Stimulated activated memory B cell treated with anti-CD40 and anti-IgM and Interleukin-4, amounts not matched to agents 10 μg/mL and 1 μg/mL and 100 μg/mL, for 72 hours (primary cell): ENCODE measurements around the gene NCEH1.

Experiments
- ATAC-seq: fragments of 150-1000 bp; cut with Tn5 transposase; 2 replicates; pipeline ENCODE4 v1.10.0; 2021
- H3K27ac Mint-ChIP-seq: one replicate; pipeline ENCODE4 v1.8.0; 2022; ENCODE audit warnings: mild to moderate bottlenecking, mixed read lengths
- H3K27me3 Mint-ChIP-seq: one replicate; pipeline ENCODE4 v1.8.0; 2022; ENCODE audit warnings: mixed read lengths
- H3K36me3 Mint-ChIP-seq: one replicate; pipeline ENCODE4 v1.8.0; 2022; ENCODE audit warnings: mixed read lengths
- H3K4me1 Mint-ChIP-seq: one replicate; pipeline ENCODE4 v1.8.0; 2022; ENCODE audit warnings: mixed read lengths
- H3K4me3 Mint-ChIP-seq: one replicate; pipeline ENCODE4 v1.8.0; 2022; ENCODE audit warnings: mild to moderate bottlenecking, moderate library complexity, mixed read lengths
- H3K9me3 Mint-ChIP-seq: one replicate; pipeline ENCODE4 v1.8.0; 2022; ENCODE audit warnings: mixed read lengths

NCEH1 gene

GRCh38 chr3:172581757-172582166 lies 129.1 kb downstream of the NCEH1 start:
- Mint-ChIP-seq H3K9me3 (no peaks in the 10 kb centered on the region), H3K27me3 (no peaks in the 10 kb centered on the region), H3K27ac (no peak overlapping the region), H3K36me3 (no peaks in the 10 kb centered on the region), H3K4me1 (peaks cover 25% of the 10 kb centered on the region), H3K4me3 (no peak overlapping the region)
- ATAC-seq: no peak

- no peaks in the 10 kb centered on the region for H3K9me3 Mint-ChIP-seq
- H3K27ac Mint-ChIP-seq: no peak overlapping the region
- no peaks in the 10 kb centered on the region for H3K27me3 Mint-ChIP-seq
- peaks cover 22% of the 10 kb centered on the region for H3K4me1 Mint-ChIP-seq
- no peak for ATAC-seq
- H3K4me3 Mint-ChIP-seq: no peak overlapping the region
- no peaks in the 10 kb centered on the region for H3K36me3 Mint-ChIP-seq
Measured at GRCh38 chr3:172580680-172581401, 130.0 kb downstream of the NCEH1 start.
